Urothelium cell line (cell line): ENCODE results near the gene TNFRSF13B.
"Not testable (repeated sequence)": the region's sequence is repeated elsewhere in the genome, so short reads cannot be mapped to it uniquely, and the experiment has no call there.

Experiments
- DNase-seq: peaks from one replicate; pipeline ENCODE4 v3.0.0; 2011; ENCODE audit warnings: low spot score, mixed read lengths
- FAIRE-seq: peaks from 2 replicates; lab custom pipeline; 2011; peaks lifted over from hg19 to GRCh38; lab: Jason Lieb, UNC

The TNFRSF13B gene

DNA sequence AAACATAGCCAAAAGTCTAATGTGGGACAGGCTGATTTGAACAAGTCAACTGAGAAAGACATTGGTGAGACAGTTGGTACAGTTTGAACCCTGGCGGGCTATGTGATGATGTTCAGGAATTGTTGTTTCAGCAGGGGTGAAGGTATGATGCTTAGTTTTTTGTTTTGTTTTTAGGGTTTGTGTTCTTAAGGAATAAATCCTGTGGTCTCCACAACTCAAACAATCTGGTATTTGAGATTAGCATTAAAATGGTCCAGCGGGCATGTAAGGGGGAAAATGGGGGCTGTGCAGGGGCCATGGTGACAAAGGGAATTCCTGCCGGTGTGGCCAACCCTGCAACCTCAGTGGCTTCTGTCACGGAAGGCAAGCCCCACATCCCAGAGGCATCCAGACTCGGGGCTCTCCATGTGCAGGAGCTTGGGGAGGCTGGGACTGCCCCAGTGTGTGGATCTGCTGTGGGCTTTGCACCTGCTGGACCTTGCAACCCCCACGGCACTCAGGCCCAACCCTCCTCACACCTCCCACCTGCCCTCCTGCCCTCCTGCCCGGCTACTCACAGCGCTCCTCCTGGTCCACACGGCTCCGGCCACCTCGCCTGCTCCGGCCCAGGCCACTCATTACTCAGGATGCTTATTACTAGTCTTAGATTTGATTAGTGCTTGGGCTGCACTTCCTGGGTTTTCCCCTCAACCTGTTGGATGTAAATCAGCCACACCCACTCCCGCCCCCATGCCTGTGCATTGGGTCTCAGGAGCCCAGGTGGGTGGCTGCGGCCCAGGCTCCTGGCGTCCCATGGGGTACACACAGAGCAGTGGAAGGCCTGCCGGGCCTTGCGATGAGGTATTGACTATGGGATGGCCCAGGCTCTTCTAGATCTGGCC, at the start of gene TNFRSF13B:
TNFRSF13B (minus strand) TSS at position 661 of the 881 bp plus-strand sequence; CDS start at position 618, 43 bp downstream.
- FAIRE-seq (no peak), DNase-seq (no peak)

DNA sequence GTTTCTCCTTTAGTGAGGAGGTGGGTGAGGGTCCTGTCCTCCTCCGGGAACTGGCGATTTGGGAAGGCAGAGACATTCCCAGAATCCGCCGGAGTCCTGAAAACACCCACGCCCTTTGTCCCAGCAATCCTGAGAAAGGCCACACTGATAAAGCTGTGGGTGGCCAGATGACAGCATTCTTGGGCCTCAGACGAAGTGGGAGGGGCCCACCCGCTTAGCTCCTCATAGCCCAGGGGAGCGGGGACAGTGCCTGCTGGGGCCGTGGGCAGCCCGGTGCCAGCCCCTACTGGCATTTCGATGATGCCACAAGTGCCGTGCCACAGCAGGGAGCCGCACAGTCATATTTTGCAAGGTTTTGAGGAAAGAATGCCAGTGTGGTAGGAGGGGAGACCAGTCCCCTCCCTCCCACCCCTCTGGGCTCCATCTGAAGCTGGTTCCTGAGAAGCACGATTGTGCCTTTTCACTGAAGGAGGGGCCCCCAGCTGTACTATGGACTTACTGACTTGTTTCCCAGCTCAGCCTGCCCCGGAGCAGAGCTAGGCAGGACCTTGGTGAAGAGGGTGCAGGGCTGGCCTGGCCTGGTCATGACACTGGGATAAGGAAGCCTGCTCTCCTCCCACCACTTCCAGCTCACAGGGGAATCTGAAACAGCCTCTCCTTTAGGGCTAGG, 49.4 kb upstream of the TNFRSF13B start:
- FAIRE-seq, result no peak

DNA sequence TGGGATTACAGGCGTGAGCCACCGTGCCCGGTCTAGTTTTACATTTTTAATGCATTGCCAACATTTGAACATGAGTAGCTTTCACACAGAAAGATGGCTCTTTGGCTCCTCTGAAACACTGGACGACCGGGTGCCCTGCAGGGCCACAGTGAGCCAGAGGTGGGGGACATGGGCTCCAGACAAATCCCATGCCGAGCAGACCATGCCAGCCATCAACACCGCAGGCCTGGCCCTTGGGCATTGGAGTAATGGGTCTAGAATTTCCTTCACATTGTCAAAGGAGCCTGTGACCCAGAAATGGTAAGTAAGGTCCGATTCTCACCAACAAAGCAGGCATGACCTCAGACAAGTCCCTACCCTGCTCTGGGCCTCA, 48.9 kb upstream of the TNFRSF13B start:
- DNase-seq (no peak), FAIRE-seq (no peak)

More for the DNA sequence above, 49.4 kb upstream of the TNFRSF13B start:
- DNase-seq, result peak; percentile 79

DNA sequence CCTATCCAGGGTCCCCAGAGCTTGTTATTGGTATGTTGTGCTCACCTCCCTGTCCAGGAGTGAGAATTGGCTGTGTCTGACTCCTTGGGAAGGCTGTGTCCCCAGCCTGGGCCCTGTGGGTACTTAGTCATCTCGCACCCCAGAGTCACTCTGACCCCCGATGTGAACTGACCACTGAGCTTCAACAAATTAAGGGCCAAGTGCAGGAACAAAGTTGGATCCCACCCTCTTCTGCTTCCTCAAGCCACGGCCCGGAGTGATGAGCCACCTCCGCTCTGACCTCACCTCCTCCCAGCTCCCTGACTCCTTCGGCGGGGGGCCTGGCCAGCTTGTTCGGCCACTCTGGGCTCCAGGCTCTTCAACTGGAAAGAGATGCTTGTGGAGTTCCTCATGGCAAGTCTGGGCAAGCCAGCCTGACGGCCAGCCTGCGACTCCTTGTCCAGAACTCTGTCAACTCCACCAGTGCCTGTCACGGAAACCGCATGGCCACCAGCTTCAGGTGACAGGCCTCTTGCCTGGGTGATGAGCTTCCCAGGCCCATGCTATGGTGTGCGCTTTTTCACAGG, 48.1 kb upstream of the TNFRSF13B start:
- DNase-seq (no peak), FAIRE-seq (no peak)

DNA sequence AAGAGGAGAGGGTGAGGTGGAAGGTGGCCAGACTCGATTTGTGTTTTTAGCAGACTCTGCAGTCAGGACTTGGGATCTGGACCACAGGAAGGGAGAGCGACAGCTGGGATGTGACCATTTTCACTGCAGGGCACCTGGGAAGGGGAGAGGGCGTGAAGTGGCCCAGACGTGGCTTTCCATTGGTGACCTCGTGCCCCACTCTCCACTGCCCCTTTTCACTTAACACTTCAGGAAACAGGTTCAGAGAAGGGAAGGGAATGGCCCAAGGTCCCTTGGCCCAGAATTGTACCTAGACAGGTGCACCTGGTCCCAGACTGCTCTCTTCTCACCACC, 47.5 kb upstream of the TNFRSF13B start:
- DNase-seq (no peak), FAIRE-seq (no peak)

DNA sequence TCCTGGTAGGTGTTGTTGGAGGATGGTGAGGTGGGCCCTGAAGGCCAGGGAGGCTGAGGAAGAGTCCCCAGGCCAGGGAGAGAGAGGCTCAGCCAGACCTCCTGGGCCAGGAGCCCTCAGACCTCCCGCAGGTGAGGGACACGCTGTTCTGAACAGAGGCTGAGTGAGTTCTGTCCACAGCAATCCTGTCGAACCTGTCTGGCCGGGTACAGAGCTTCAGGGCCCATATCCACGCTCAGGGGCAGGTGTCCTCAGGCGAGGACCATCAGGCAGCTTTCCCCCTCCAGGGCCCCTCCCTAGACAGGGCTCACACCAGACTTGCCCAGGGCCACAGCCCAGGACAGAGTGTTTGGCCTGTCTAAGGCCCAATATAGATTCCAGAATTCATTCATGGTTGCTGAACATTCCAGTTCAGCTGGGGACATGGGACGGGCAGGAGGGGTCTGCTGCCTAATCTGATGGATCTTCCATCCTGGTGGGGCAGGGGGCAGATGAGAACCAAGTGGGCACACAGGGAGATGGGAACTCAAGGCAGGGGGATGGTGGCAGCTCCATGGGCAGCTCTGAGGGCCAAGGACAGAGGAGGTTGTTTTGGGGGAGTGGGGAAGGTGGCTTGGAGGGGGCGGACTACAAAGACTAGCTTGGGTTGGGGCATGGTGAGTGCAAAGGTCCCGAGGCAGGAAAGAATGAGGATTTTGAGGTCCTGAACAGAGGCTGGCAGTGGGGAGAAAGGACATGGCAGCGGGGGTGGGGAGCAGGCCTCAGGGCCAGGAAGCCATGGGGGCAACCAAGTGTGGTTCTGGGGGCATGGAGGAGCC, 46.9 kb upstream of the TNFRSF13B start:
- DNase-seq (no peak), FAIRE-seq (no peak)

DNA sequence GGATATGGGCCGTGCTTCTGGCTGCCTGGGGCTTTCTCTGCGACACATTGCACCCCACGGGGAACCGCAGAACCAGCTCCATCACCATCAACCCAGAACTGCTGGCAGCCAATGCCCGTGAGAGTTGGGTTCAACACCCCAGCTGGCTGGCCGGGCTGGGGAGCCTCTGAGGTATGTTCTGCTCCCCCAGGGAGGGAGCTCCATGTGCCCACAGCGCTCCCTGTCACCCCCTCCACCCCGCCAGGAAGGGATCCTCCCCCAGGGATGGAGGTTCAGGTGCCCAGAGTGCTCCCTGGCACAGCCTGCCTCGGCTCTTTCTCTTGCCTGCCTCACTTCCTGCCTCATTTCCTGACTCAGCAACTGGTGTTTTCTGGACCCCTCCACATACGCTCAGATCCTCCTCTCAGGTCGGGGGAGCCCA, 46.1 kb upstream of the TNFRSF13B start:
- DNase-seq (no peak), FAIRE-seq (no peak)

DNA sequence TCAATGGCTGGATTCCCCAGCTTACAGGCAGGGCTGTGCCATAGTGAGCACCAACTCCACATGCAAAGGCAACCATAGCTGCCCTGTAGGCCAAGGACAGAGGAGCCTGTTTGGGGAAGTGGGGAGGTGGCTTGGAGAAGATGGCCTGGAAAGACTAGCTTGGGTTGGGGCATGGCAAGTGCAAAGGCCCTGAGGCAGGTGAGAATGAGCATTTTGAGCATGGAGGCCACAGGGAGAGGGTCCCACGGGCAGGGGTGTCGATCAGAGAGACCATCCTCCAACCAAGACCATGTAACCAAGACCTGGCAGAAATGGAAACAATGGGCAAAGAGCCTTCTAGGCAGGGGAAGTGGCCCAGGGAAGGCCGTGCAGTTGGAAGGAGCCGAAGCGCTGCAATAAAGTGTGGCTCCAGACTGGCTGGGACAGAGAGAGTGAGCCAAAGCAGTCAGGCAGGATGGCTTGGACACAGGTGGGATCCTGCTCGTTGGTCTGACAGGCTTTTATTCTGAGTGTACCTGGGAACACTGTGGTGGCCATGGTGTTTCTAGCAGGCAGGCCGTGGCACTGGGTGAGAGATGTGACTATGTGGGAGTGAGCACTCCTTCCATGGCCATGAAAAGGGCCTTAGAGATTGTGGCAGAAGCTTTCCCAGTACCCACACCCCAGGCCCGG, 45.6 kb upstream of the TNFRSF13B start:
- no peak for FAIRE-seq
- DNase-seq, result no peak

DNA sequence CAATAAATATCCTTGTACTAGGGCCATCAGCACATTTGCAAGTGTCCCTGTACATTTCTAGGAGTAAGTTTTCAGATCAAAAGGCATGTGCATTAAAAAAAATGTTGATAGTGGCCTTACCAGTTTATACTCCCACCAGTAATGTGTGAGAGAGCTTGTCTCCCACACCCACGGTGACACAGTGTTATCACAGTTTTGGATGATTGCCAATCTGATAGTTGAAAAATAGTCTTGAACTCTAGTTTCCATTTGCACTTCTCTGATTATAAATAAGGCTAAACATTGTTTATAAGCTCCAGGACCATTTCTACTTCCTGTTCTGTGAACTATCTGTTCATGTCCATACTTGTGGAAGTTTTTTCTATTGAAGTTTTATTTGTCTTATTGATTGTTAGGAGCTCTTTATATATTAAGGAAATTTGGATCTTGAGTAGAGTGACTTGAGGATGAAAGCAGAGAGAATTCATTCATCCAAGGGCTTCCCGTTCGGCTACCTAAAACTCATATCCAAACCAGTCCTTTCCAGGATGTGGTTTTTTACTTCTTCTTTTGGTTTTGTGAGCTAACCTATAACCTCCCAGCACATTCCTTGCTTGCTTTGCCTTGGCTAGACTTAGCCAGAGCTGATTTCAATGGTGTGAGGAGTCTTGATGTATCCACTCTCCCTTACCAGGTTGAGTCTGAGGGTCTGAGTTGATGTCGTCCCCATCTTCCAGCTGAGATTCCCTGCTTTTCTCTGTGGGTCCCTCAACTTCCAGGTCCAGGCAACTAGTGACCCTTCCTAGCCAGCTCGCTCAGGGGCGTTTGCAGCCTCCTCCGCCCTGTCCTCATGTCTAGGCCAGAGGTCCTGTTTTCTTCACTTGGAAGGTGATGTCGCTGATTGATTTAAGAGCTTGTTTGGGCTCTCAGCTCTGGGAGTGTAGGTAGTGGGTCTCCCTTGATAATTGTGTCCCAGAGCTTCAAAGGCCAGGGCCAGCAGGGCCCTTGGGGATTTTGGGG, 44.6 kb upstream of the TNFRSF13B start:
- not testable (repeated sequence) for FAIRE-seq, DNase-seq

DNA sequence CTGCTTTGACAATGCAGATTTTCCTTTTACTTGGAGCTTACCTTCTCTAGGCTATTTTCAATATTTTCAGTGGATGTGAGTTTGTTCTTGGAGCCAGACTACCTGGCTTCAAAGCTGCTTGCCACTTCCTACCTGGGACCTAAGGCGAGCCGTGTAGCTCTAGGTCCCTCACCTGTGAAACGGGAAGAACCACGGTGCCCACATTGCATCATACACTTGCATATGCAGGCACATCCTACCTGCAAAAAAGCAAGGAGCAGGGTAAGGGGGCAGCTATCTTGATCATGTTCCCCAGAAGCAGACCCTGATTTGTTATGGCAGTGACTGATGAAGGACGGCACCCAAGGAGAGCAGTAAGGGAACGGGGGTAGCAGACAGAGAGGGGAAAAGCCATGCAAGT, 43.3 kb upstream of the TNFRSF13B start:
- DNase-seq, result no peak
- FAIRE-seq, result no peak

DNA sequence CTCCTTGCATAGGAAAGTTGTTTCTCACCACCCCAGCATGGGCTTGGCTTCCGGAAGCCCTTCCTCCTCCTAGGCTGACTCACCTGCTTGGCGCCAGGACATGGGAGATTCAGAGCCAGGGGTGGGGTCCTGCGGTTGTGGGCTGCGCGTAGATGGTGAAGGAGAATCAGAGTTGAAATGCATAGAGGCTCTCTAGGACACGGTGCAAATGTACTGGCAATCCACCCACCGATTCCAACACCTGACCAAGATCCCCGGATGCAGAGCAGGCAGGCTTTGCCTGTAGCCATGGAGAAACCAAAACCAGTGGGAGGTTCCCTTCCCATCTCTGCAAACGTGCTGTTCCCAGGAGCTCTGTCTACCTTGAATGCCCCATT, 42.8 kb upstream of the TNFRSF13B start:
- peak; percentile 50 for DNase-seq
- not testable (repeated sequence) for FAIRE-seq

DNA sequence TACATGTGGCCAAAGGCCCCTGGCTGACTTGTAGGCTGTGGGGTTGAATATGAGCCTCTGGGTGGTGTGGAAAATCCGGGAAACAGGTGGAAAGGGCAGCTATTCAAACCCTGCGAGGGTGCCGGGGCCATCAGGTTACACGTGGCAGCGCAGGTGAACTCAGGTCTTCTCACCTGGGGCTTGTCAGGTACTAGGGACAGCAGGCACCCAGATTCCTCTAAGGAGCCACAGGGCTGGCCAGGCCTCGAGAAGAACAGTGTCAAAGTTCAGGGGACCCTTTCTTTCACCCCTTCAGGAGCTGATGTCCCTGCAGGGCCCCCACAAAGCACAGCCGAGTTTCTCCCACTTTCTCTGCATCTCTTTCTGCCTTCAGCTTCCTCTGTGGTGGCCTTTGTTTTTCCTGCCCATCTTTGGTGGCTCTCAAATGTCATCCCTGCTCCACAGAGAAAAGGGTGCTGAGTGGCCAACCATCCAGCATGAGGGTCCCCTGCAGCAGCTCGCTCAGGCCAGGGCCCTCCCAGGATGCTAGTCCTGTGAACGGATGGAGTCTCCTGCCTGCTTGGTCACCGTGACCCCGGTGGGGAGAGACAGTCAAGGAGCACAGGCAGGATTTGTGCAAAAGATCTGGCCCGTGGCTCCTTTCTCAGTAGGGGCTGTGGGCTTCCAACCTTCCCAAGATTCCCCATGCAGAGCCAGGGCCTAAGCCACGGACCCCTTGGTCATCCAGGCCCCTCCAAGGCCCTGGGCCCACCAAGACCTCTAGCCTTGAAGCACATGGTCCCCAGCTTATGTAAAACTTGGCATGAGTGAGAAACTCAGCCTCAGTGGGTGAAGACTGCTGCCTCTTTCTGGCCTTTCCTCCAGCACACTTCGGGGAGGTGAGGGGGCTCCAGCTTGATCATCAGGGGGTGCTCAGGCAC, 42.2 kb upstream of the TNFRSF13B start:
- DNase-seq, FAIRE-seq: not testable (repeated sequence)

DNA sequence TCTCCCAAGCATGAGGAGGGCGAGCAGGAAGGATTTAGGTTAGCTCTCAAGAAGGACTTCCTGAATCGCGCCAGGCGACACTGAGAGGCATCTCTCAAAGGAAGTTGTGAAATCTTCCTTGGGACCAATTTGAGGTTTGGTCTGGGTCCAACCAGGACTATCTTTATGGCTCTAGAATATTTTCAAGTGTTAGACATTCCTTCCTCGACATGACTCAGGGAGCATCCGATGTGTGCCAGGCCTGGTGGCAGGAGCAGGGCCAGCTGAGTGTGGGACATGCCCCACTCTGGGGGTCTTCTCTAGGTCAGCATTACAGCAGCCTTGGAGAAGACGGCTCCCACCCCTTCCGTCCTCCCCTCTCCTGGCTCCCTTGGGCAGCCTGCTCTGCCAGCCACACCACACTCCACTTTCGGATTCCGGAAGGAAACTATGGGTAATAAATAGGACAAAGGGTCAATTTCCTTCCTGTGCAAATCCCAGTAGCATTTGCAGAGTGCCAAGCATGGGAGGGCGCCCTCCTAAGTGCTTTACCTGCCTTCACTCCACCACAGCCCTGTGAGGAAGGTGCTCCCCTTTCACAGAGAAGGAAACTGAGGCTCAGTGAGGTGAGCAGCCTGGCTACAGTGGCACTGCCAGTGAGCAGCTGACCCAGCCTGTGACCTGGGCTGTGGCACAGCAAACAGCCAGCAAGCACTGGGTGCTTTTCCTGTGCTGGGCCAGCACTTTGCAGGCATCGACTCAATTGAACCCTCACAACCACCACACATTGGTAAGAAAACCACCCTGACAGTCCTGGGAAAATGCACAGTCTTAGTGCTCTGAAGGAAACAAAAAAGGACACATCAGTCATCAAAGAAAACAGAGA, 39.4 kb upstream of the TNFRSF13B start:
- FAIRE-seq, result peak; percentile 74
- not testable (repeated sequence) for DNase-seq

DNA sequence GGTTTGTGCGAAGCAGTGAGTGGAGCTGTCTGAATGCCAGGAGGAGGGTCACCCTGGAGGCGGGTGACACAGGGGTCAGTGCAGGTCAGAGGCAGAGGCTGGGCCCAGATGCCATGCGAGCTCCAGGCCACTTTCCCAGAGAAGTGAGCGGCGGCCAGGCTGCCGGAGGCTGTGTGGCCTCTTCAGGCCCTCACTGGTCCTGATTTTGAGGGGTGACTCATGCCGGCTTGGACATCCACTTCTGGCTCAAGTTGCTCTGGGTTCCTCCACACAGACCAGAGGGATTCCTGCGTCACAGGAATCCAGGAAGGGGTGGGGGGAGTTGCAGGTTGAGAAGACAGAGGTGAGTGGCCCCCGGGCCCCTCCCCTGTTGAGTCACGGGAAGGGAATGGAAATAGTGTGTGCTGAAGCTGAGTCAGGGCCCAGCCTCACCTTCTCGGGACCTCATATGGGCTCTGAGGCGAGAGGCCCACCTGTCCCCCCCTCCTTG, 38.7 kb upstream of the TNFRSF13B start:
- not testable (repeated sequence) for DNase-seq, FAIRE-seq

DNA sequence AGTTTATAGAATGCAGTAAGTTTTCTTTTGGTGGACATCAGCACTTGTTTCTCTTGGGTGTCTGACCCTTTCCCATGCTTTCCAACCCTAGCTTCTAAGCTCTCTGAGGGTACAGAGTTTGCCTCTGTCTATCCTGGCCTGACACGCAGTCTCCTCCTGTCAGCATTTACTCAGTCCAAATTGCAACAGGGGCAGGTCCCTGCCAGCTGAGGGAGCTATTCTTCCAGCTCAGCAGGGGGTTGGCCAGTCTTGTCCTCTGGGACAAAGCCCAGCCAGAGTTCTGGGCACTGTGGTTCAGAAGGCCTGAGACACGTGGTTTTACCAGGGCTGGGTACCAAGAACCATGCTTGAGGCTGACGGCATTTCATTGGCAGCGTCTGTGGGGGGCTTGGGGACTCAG, 38.1 kb upstream of the TNFRSF13B start:
- DNase-seq, FAIRE-seq: not testable (repeated sequence)

DNA sequence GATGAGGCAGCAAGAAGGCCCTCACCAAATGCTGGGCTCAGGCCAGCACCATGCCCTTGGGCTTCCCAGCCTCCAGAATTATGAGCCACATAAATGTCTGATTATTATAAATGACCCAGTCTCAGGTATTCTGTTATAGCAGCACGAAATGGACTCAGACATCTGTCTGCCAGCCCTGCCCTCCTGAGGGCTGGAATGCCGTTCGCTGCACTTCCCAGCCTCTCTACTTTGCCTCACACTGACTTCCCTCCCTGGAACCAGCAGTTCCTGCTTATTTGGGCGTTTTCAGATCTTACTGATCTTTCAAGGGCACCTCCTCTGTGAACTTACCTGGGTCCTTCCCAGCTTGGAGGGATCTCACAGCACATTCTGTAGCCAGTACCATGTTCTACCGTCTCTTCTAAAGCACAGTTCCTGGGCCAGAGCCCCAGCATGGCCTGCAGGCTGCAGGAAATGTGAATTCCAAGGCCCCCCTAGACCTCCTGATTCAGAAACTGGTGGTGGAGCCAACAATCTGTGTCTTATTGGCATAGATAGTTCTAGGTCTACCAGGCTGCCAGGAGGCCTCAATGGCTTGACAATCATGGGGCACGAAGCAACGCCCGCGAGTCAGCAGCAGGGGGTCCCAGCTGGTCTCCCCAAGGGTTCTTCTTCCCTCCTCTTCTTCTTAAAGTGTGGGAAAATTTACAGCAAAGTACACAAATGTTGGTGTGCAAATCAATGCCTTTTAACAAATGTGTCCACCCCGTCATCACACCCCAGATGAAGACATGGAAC, 36.9 kb upstream of the TNFRSF13B start:
- DNase-seq, FAIRE-seq: not testable (repeated sequence)
